SK-N-SH treated with all-trans-retinoic acid at 6 μM for 48 hours (cell line): Measurements from ENCODE around the gene UBE2D4.

Experiments used
- ARNTL ChIP-seq: fragments of 450-650 bp; formaldehyde crosslinking; IDR thresholded peaks from 2 replicates; pipeline ENCODE4 v1.5.0; 2020; ENCODE audit warnings: low read depth, mild to moderate bottlenecking, moderate library complexity, borderline replicate concordance
- BACH2 ChIP-seq: fragments of 250-450 bp; sonication (Bioruptor Pico); IDR thresholded peaks from 2 replicates; pipeline ENCODE4 v1.9.0; 2021; ENCODE audit warnings: mild to moderate bottlenecking, borderline replicate concordance
- ESRRG ChIP-seq: fragments of 250-450 bp; sonication (Bioruptor Pico); IDR thresholded peaks from 2 replicates; pipeline ENCODE4 v1.6.1; 2021; ENCODE audit warnings: mild to moderate bottlenecking
- PATZ1 ChIP-seq: fragments of 250-450 bp; sonication (Bioruptor Pico); IDR thresholded peaks from 2 replicates; pipeline ENCODE4 v1.8.0; 2020; ENCODE audit warnings: mild to moderate bottlenecking, moderate library complexity, borderline replicate concordance
- POU6F1 ChIP-seq: fragments of 250-450 bp; sonication (Bioruptor Pico); IDR thresholded peaks from 2 replicates; pipeline ENCODE4 v1.8.0; 2021; ENCODE audit warnings: low read depth, mild to moderate bottlenecking, moderate library complexity, borderline replicate concordance
- RARB ChIP-seq: fragments of 250-450 bp; sonication (Bioruptor Pico); IDR thresholded peaks from 2 replicates; pipeline ENCODE4 v1.8.0; 2021; ENCODE audit warnings: mild to moderate bottlenecking, moderate library complexity
- SNAI2 ChIP-seq: fragments of 250-450 bp; sonication (Bioruptor Pico); IDR thresholded peaks from 2 replicates; pipeline ENCODE4 v1.5.0; 2020; ENCODE audit warnings: mild to moderate bottlenecking, moderate library complexity
- TCF4 ChIP-seq: fragments of 250-450 bp; sonication (Bioruptor Pico); IDR thresholded peaks from 2 replicates; pipeline ENCODE4 v1.8.0; 2021; ENCODE audit warnings: mild to moderate bottlenecking, moderate library complexity, borderline replicate concordance
- TOX ChIP-seq: fragments of 250-450 bp; sonication (Bioruptor Pico); IDR thresholded peaks from 2 replicates; pipeline ENCODE4 v1.8.0; 2021; ENCODE audit warnings: mild to moderate bottlenecking, moderate library complexity, borderline replicate concordance
- ZFP3 ChIP-seq: fragments of 250-450 bp; sonication (Bioruptor Pico); IDR thresholded peaks from 2 replicates; pipeline ENCODE4 v1.5.0; 2020; ENCODE audit warnings: mild to moderate bottlenecking, moderate library complexity
- ZFP30 ChIP-seq: fragments of 450-650 bp; formaldehyde crosslinking; IDR thresholded peaks from 2 replicates; pipeline ENCODE4 v1.5.0; 2022; ENCODE audit warnings: mild to moderate bottlenecking, moderate library complexity
- ZNF8 ChIP-seq: fragments of 450-650 bp; formaldehyde crosslinking; IDR thresholded peaks from 2 replicates; pipeline ENCODE4 v1.5.0; 2020; ENCODE audit warnings: mild to moderate bottlenecking, moderate library complexity

GRCh38 chr7:43878867-43879266 lies 47.4 kb upstream of the UBE2D4 start:
- TF ChIP-seq RARB (CRISPR knock-in tag) = no peak
- no peak for TF ChIP-seq TOX (CRISPR knock-in tag)
- TF ChIP-seq ARNTL (CRISPR knock-in tag) = no peak
- TF ChIP-seq SNAI2 (CRISPR knock-in tag) = no peak
- no peak for TF ChIP-seq BACH2 (CRISPR knock-in tag)
- no peak for TF ChIP-seq TCF4 (CRISPR knock-in tag)
- TF ChIP-seq ZNF8 (CRISPR knock-in tag) = no peak
- no peak for TF ChIP-seq ESRRG
- no peak for TF ChIP-seq POU6F1 (CRISPR knock-in tag)
- no peak for TF ChIP-seq PATZ1 (CRISPR knock-in tag)
- no peak for TF ChIP-seq ZFP30 (CRISPR knock-in tag)
- no peak for TF ChIP-seq ZFP3 (CRISPR knock-in tag)
